C4-2B (cell line): ENCODE measurements around the gene REN.

ENCODE experiments used
- CTCF ChIP-seq: fragments of 450-650 bp; conservative IDR thresholded peaks from 2 replicates; pipeline ENCODE4 v1.5.1; 2017; ENCODE audit warnings: mild to moderate bottlenecking
- ZFX ChIP-seq: fragments of 450-650 bp; IDR thresholded peaks from 2 replicates; pipeline ENCODE4 v1.6.1; 2017

- TF ChIP-seq CTCF (no peak), ZFX (no peak)
Observed at GRCh38 chr1:204149635-204150565, 16.2 kb downstream of the REN start.
